Right lobe of liver (tissue), 4 donors: ENCODE results near the gene S100A12.

Experiments used
- CTCF ChIP-seq, 4 donors: fragments of 200-600 bp in 3 of 4; fragments of 450-650 bp in 1 of 4; IDR thresholded peaks; one replicate each; pipeline versions ENCODE4 v1.5.1 to v1.8.0; 2016 to 2022; ENCODE audit warnings: antibody characterized with exemption in 4 of 4, mild to moderate bottlenecking in 2 of 4
- POLR2A ChIP-seq: fragments of 450-650 bp; IDR thresholded peaks from one replicate; pipeline ENCODE4 v1.6.1; 2017; ENCODE audit warnings: antibody characterized with exemption, mild to moderate bottlenecking
- donor health status: DM: no; HTN: no; CAD: no.
- donor health status: DM: no; HTN: no; CAD: no.
- donor health status: DM: no; HTN: yes; CAD: no.

GRCh38 chr1:153417136-153417888 lies 41.9 kb upstream of the S100A12 start:
- TF ChIP-seq CTCF (IDR thresholded peaks at IDR 0.05) (no peak), POLR2A (no peak)
